ENCODE results near the gene RFX1.
"Not testable (repeated sequence)": the region's sequence is repeated elsewhere in the genome, so short reads cannot be mapped to it uniquely, and the experiment has no call there.

RFX1 gene

GRCh38 chr19:14042659-14043608 lies 36.8 kb upstream of the RFX1 start:
- H3K9me2 ChIP-seq (replicated peaks; ENCODE audit: control insufficient read depth, low read length); H3K9me3 ChIP-seq (ENCODE audit: control insufficient read depth, insufficient read depth, low read length); H4K20me1 ChIP-seq (ENCODE audit: control insufficient read depth, insufficient read depth, low read depth, low read length); H3F3A ChIP-seq (ENCODE audit: control insufficient read depth, insufficient read depth); H3K79me2 ChIP-seq (ENCODE audit: control insufficient read depth, low read length); H3K27me3 ChIP-seq (ENCODE audit: control insufficient read depth, low read length): not testable (repeated sequence)
- Histone ChIP-seq H3K27ac (ENCODE audit: low read depth, low read length) (peak overlapping the region; percentile 48), H3K4me1 (ENCODE audit: control insufficient read depth, low read length) (peaks cover 24% of the 10 kb centered on the region), H3K4me2 (ENCODE audit: low read length) (peak overlapping the region; percentile 61), H3K36me3 (ENCODE audit: control insufficient read depth, low read length) (peaks cover 15% of the 10 kb centered on the region), H3K4me3 (ENCODE audit: low read length) (peak overlapping the region; percentile 25)
- TF ChIP-seq CTCF (IDR thresholded peaks at IDR 0.05; ENCODE audit: low read depth, low read length, poor library complexity, severe bottlenecking): peak; percentile 75

- no peaks in the 10 kb centered on the region for H4K20me1 ChIP-seq (ENCODE audit: control insufficient read depth, insufficient read depth, low read depth, low read length)
These were observed 33.1 kb upstream of the RFX1 start for GRCh38 chr19:14039181-14039580.

GRCh38 chr19:14035706-14036105 lies 29.6 kb upstream of the RFX1 start:
- Histone ChIP-seq H3K36me3 (ENCODE audit: control insufficient read depth, low read length) (peaks cover 3% of the 10 kb centered on the region; the same call in 1 of the 2 replicates), H3F3A (ENCODE audit: control insufficient read depth, insufficient read depth) (peaks cover 3% of the 10 kb centered on the region; the same call in 1 of the 2 replicates), H3K27ac (ENCODE audit: low read depth, low read length) (no peak overlapping the region), H4K20me1 (ENCODE audit: control insufficient read depth, insufficient read depth, low read depth, low read length) (no peaks in the 10 kb centered on the region), H3K4me3 (ENCODE audit: low read length) (no peak overlapping the region), H3K27me3 (ENCODE audit: control insufficient read depth, low read length) (no peaks in the 10 kb centered on the region), H3K9me2 (replicated peaks; ENCODE audit: control insufficient read depth, low read length) (no peaks in the 10 kb centered on the region), H3K79me2 (ENCODE audit: control insufficient read depth, low read length) (no peaks in the 10 kb centered on the region), H3K4me2 (ENCODE audit: low read length) (no peak overlapping the region), H3K4me1 (ENCODE audit: control insufficient read depth, low read length) (peaks cover 26% of the 10 kb centered on the region), H3K9me3 (ENCODE audit: control insufficient read depth, insufficient read depth, low read length) (no peaks in the 10 kb centered on the region)
- TF ChIP-seq CTCF (IDR thresholded peaks at IDR 0.05; ENCODE audit: low read depth, low read length, poor library complexity, severe bottlenecking) (no peak), EZH2phosphoT487 (IDR thresholded peaks at IDR 0.05; ENCODE audit: borderline replicate concordance, low read length) (no peak)

More at GRCh38 chr19:14039181-14039580, 33.1 kb upstream of the RFX1 start:
- TF ChIP-seq CTCF (IDR thresholded peaks at IDR 0.05; ENCODE audit: low read depth, low read length, poor library complexity, severe bottlenecking) (no peak), EZH2phosphoT487 (IDR thresholded peaks at IDR 0.05; ENCODE audit: borderline replicate concordance, low read length) (no peak)
- Histone ChIP-seq H3K9me3 (ENCODE audit: control insufficient read depth, insufficient read depth, low read length) (no peaks in the 10 kb centered on the region), H3K9me2 (replicated peaks; ENCODE audit: control insufficient read depth, low read length) (no peaks in the 10 kb centered on the region), H3K4me1 (ENCODE audit: control insufficient read depth, low read length) (peaks cover 24% of the 10 kb centered on the region), H3K79me2 (ENCODE audit: control insufficient read depth, low read length) (no peaks in the 10 kb centered on the region), H3K27ac (ENCODE audit: low read depth, low read length) (no peak overlapping the region), H3K27me3 (ENCODE audit: control insufficient read depth, low read length) (no peaks in the 10 kb centered on the region), H3K36me3 (ENCODE audit: control insufficient read depth, low read length) (peaks cover 12% of the 10 kb centered on the region), H3K4me3 (ENCODE audit: low read length) (no peak overlapping the region), H3K4me2 (ENCODE audit: low read length) (no peak overlapping the region), H3F3A (ENCODE audit: control insufficient read depth, insufficient read depth) (no peaks in the 10 kb centered on the region)

GRCh38 chr19:14035159-14035558 lies 29.0 kb upstream of the RFX1 start:
- not testable (repeated sequence) for H4K20me1 ChIP-seq (ENCODE audit: control insufficient read depth, insufficient read depth, low read depth, low read length); H3K27me3 ChIP-seq (ENCODE audit: control insufficient read depth, low read length); H3F3A ChIP-seq (ENCODE audit: control insufficient read depth, insufficient read depth); H3K79me2 ChIP-seq (ENCODE audit: control insufficient read depth, low read length); H3K27ac ChIP-seq (ENCODE audit: low read depth, low read length); H3K4me3 ChIP-seq (ENCODE audit: low read length); H3K9me2 ChIP-seq (replicated peaks; ENCODE audit: control insufficient read depth, low read length); H3K4me2 ChIP-seq (ENCODE audit: low read length); H3K36me3 ChIP-seq (ENCODE audit: control insufficient read depth, low read length); H3K9me3 ChIP-seq (ENCODE audit: control insufficient read depth, insufficient read depth, low read length)
- peaks cover 27% of the 10 kb centered on the region for H3K4me1 ChIP-seq (ENCODE audit: control insufficient read depth, low read length)

Data from DOHH2 (cell line).